Measurements from ENCODE around the gene NKX1-1.

Gene NKX1-1

DNA sequence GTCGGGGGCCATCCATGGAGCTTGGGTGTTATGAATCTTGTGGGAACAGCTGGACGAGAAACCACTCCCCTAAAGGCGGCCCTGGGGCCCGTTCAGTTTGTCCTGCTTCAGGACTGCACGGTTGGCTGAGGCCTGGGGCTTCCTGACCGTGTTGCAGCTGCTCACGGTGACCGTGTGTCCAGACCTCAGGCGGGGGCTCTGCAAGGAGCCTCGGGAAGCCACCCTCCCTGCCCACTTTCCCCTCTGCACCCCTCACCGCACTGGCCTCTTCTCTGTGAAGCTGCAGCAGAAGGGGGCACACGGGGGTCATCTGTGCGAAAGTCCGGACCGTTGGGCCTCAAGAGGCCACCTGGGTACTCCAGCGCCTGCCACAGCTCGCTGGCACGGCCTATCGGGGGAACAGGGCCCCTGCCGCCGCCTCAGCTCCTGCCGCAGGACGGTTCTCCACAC, 29.8 kb downstream of the NKX1-1 start:
- Histone ChIP-seq H3K4me2 (ENCODE audit: low read length) (no peak overlapping the region), H3K9ac (no peak overlapping the region), H3K9me3 (ENCODE audit: control insufficient read depth, low read length) (no peaks in the 10 kb centered on the region), H3K27ac (no peak overlapping the region), H3K27me3 (ENCODE audit: control insufficient read depth, insufficient read depth, low read length) (no peaks in the 10 kb centered on the region), H3K4me1 (no peaks in the 10 kb centered on the region), H3K4me3 (ENCODE audit: low read depth, low read length) (no peak overlapping the region), H2AFZ (no peak overlapping the region), H3K79me2 (no peaks in the 10 kb centered on the region), H3K36me3 (ENCODE audit: control insufficient read depth, insufficient read depth, low read length) (no peaks in the 10 kb centered on the region)
- TF ChIP-seq CTCF (IDR thresholded peaks at IDR 0.05) = no peak

GRCh38 chr4:1375761-1376322, 30.4 kb downstream of the NKX1-1 start:
- Histone ChIP-seq H3K4me2 (ENCODE audit: low read length) (no peak overlapping the region), H3K79me2 (no peaks in the 10 kb centered on the region), H3K27ac (no peak overlapping the region), H3K4me1 (no peaks in the 10 kb centered on the region), H3K9ac (no peak overlapping the region), H3K27me3 (ENCODE audit: control insufficient read depth, insufficient read depth, low read length) (no peaks in the 10 kb centered on the region), H2AFZ (no peak overlapping the region), H3K36me3 (ENCODE audit: control insufficient read depth, insufficient read depth, low read length) (no peaks in the 10 kb centered on the region), H3K9me3 (ENCODE audit: control insufficient read depth, low read length) (no peaks in the 10 kb centered on the region), H3K4me3 (ENCODE audit: low read depth, low read length) (no peak overlapping the region)
- TF ChIP-seq CTCF (IDR thresholded peaks at IDR 0.05) = no peak

GRCh38 chr4:1375051-1375721, 31.1 kb downstream of the NKX1-1 start:
- Histone ChIP-seq H3K9ac (no peak overlapping the region), H3K27ac (no peak overlapping the region), H2AFZ (no peak overlapping the region), H3K36me3 (ENCODE audit: control insufficient read depth, insufficient read depth, low read length) (no peaks in the 10 kb centered on the region), H3K27me3 (ENCODE audit: control insufficient read depth, insufficient read depth, low read length) (no peaks in the 10 kb centered on the region), H3K9me3 (ENCODE audit: control insufficient read depth, low read length) (no peaks in the 10 kb centered on the region), H3K4me3 (ENCODE audit: low read depth, low read length) (no peak overlapping the region), H3K4me2 (ENCODE audit: low read length) (no peak overlapping the region), H3K79me2 (no peaks in the 10 kb centered on the region), H3K4me1 (no peaks in the 10 kb centered on the region)
- TF ChIP-seq CTCF (IDR thresholded peaks at IDR 0.05) = no peak

GRCh38 chr4:1374706-1375045, 31.6 kb downstream of the NKX1-1 start:
- no peak for TF ChIP-seq CTCF (IDR thresholded peaks at IDR 0.05)
- Histone ChIP-seq H3K36me3 (ENCODE audit: control insufficient read depth, insufficient read depth, low read length) (no peaks in the 10 kb centered on the region), H3K4me3 (ENCODE audit: low read depth, low read length) (no peak overlapping the region), H3K9ac (no peak overlapping the region), H3K27me3 (ENCODE audit: control insufficient read depth, insufficient read depth, low read length) (no peaks in the 10 kb centered on the region), H3K4me2 (ENCODE audit: low read length) (no peak overlapping the region), H2AFZ (no peak overlapping the region), H3K79me2 (no peaks in the 10 kb centered on the region), H3K27ac (no peak overlapping the region), H3K9me3 (ENCODE audit: control insufficient read depth, low read length) (no peaks in the 10 kb centered on the region), H3K4me1 (no peaks in the 10 kb centered on the region)

All from parathyroid adenoma (tissue), 2 donors.